GM12878 (cell line): Measurements from ENCODE around the gene IL18R1. TPM values are rescaled to one million over a fixed set of nuclear protein-coding genes. Genes with fewer than 3 reads are reported as not detected.

Source experiments
- ATAC-seq: fragments of 200-7000 bp; cut with Tn5 transposase; 3 replicates; pipeline ENCODE4 v1.9.1; 2020; ENCODE audit warnings: mild to moderate bottlenecking, moderate library complexity
- BruUV-seq: library from RNA; stranded (reverse); fragments of 400-500 nt; replicated peaks from 2 replicates; lab custom pipeline; 2021; lab: Mats Ljungman, UMichigan
- CTCF ChIA-PET: fragments of 300-600 bp; sonication (Branson Sonifier 250); formaldehyde crosslinking; extraction: SDS; loops from one replicate; lab custom pipeline; 2021; ENCODE audit warnings: inconsistent platforms; lab: Yijun Ruan, JAX
- POLR2A ChIA-PET: fragments of 350-600 bp; formaldehyde crosslinking; extraction: SDS; loops from one replicate; lab custom pipeline; 2021; ENCODE audit warnings: inconsistent platforms; lab: Charles Lee
- RAD21 ChIA-PET: fragments of 300-600 bp; sonication (Branson Sonifier 250); formaldehyde crosslinking; loops from one replicate; lab custom pipeline; 2023; ENCODE audit warnings: antibody characterized with exemption; ENCODE audit not compliant: unreplicated experiment; lab: Charles Lee
- SMC1A ChIA-PET: fragments of 300-600 bp; sonication (Branson Sonifier 250); formaldehyde crosslinking; loops from one replicate; lab custom pipeline; 2023; ENCODE audit not compliant: unreplicated experiment, uncharacterized antibody; lab: Charles Lee
- DNase-seq: peaks from one replicate; pipeline ENCODE4 v3.0.0-alpha.2; 2011; ENCODE audit warnings: low read depth, low spot score
- FAIRE-seq: peaks from 3 replicates; lab custom pipeline; 2011; peaks lifted over from hg19 to GRCh38; lab: Jason Lieb, UNC
- H2AFZ ChIP-seq: 2 replicates; pipeline ENCODE4 v1.6.0; 2011; ENCODE audit warnings: low read depth, low read length, control low read depth; ENCODE audit not compliant: control insufficient read depth
- H3K27ac ChIP-seq: 2 replicates; pipeline ENCODE4 v1.5.1; 2011; ENCODE audit warnings: control low read depth; ENCODE audit not compliant: control insufficient read depth, insufficient read depth
- H3K27me3 ChIP-seq, 2 experiments: replicated peaks in 1 of 2; 2 replicates each; pipeline versions ENCODE4 v1.6.0 to v1.6.1; 2011; ENCODE audit warnings: low read length in 1 of 2; ENCODE audit not compliant: control insufficient read depth in 2 of 2, insufficient read depth in 2 of 2
- H3K36me3 ChIP-seq, 2 experiments: 2 replicates each; pipeline ENCODE4 v1.5.1; 2011; ENCODE audit warnings: low read length in 1 of 2; ENCODE audit not compliant: control insufficient read depth in 2 of 2, insufficient read depth in 2 of 2
- H3K4me1 ChIP-seq: 2 replicates; pipeline ENCODE4 v1.6.1; 2011; ENCODE audit warnings: mild to moderate bottlenecking, low read length, moderate library complexity, mixed read lengths; ENCODE audit not compliant: control insufficient read depth, insufficient read depth
- H3K4me2 ChIP-seq: 2 replicates; pipeline ENCODE4 v1.6.0; 2011; ENCODE audit warnings: control low read depth; ENCODE audit not compliant: control insufficient read depth, insufficient read depth
- H3K4me3 ChIP-seq: fragments of 200-600 bp; sonication (generic); 2 replicates; pipeline ENCODE4 v1.5.1; 2016
- H3K79me2 ChIP-seq: 2 replicates; pipeline ENCODE4 v1.6.0; 2011; ENCODE audit warnings: low read length; ENCODE audit not compliant: control insufficient read depth, insufficient read depth
- H3K9ac ChIP-seq: 2 replicates; pipeline ENCODE4 v1.8.0; 2011; ENCODE audit warnings: low read length, control low read depth, mixed read lengths; ENCODE audit not compliant: control insufficient read depth, insufficient read depth
- H3K9me3 ChIP-seq: replicated peaks from 3 replicates; pipeline ENCODE4 v1.5.1; 2011; ENCODE audit warnings: mild to moderate bottlenecking, low read length; ENCODE audit not compliant: control insufficient read depth, insufficient read depth
- H4K20me1 ChIP-seq: 2 replicates; pipeline ENCODE4 v1.6.0; 2011; ENCODE audit not compliant: control insufficient read depth, insufficient read depth
- CBX5 ChIP-seq: sonication (generic); IDR thresholded peaks from 2 replicates; pipeline ENCODE4 v1.6.1; 2016; ENCODE audit warnings: low read depth, moderate library complexity, mild to moderate bottlenecking, inconsistent platforms
- HDAC6 ChIP-seq: fragments of 200-600 bp; sonication (generic); IDR thresholded peaks from one replicate; pipeline ENCODE4 v1.8.0; 2017; ENCODE audit warnings: antibody characterized with exemption; ENCODE audit not compliant: unreplicated experiment
- NBN ChIP-seq: fragments of 450-650 bp; IDR thresholded peaks from 2 replicates; pipeline ENCODE4 v1.6.1; 2016
- RUNX3 ChIP-seq: IDR thresholded peaks from 2 replicates; pipeline ENCODE4 v1.6.1; 2012; ENCODE audit warnings: low read length, inconsistent platforms
- TCF3 ChIP-seq: IDR thresholded peaks from 2 replicates; pipeline ENCODE4 v1.6.1; 2012; ENCODE audit warnings: low read depth, mild to moderate bottlenecking, low read length, borderline replicate concordance; ENCODE audit not compliant: insufficient read depth
- whole genome bisulfite sequencing: methylation state at CpG from one replicate; pipeline ENCODE4 v1.1.6; 2016; ENCODE audit warnings: low lambda C conversion rate; ENCODE audit not compliant: insufficient replicate concordance, insufficient coverage; ENCODE audit errors: missing lambda C conversion rate; 5-methylcytosine and 5-hydroxymethylcytosine counted together
- in situ Hi-C: fragments of 300-500 bp; cut with MboI; formaldehyde crosslinking; loops from 9 replicates; pipeline ENCODE4 v1.14.3; 2018; ENCODE audit warnings: mixed read lengths
- intact Hi-C: fragments of 100-400 bp; cut with micrococcal nuclease; formaldehyde crosslinking; loops from one replicate; pipeline ENCODE4 v1.14.2; 2022; ENCODE audit not compliant: unreplicated experiment
- polyA plus RNA-seq, 11 experiments: library from polyadenylated mRNA; depleted of rRNA in 4 of 11; unstranded in 6 of 11; stranded (reverse) in 5 of 11; fragments of >200 nt; fragmentation: Nextera tagmentation in 4 of 11; fragmentation: Illumina TruSeq in 1 of 11; extraction: Ambion mirVana in 4 of 11; extraction: Trizol in 1 of 11; gene quantifications; 1 replicate in 1 of 11; 2 replicates in 10 of 11; pipeline versions ENCODE4 v1.2.1 to v1.2.3, GENCODE V29; 2011 to 2016; ENCODE audit warnings: inconsistent platforms in 2 of 11, missing spikeins in 2 of 11, low read depth in 1 of 11
- total RNA-seq, 4 experiments: library from RNA; depleted of rRNA in 3 of 4; stranded (reverse); fragments of >200 nt in 3 of 4; fragmentation: Illumina TruSeq in 1 of 4; extraction: Trizol in 1 of 4; gene quantifications; 2 replicates each; pipeline versions ENCODE4 v1.2.1 to v1.2.3, GENCODE V29; 2013 to 2021

Gene IL18R1
- total and polyA plus RNA-seq, 10 of the 15 experiments (the other 5 are each of a cell fraction or from before 2014, with no cell fraction given), result 3.5 to 15.5 (median 11.1) TPM

- ChIA-PET SMC1A (interaction anchor here (0.9 to 1.5 kb wide), 2 partner anchors 9 to 30 kb away, joined by 3 to 5 read pairs; no protein-coding TSS in a partner anchor), POLR2A (no interaction called here), RAD21 (no interaction called here), CTCF (interaction anchor here (0.6 to 0.7 kb wide), 2 partner anchors 10 to 350 kb away, joined by 3 read pairs; no protein-coding TSS in a partner anchor)
- no peak for ATAC-seq
- no peaks in the 10 kb centered on the region for H3K79me2 ChIP-seq
- H3K4me1 ChIP-seq, result peaks cover 29% of the 10 kb centered on the region
- H3K9ac ChIP-seq, result no peak overlapping the region
- TF ChIP-seq CBX5, result peak; percentile 61; the same call in 1 of the 2 replicates
- no peak for TF ChIP-seq NBN
- H3K27me3 ChIP-seq, result no peaks in the 10 kb centered on the region
- H3K36me3 ChIP-seq, result peaks cover 3 to 7% of the 10 kb centered on the region in 2 experiments; a peak in 3 of 4 replicates
- no peak for FAIRE-seq
- intact Hi-C loops (no loop called here), in situ Hi-C loops (no loop called here)
- no peak overlapping the region; the same call in 1 of the 2 replicates for H3K4me3 ChIP-seq
- peaks cover 19% of the 10 kb centered on the region for H3K9me3 ChIP-seq
- H3K4me2 ChIP-seq, result no peak overlapping the region
- H3K27ac ChIP-seq, result no peak overlapping the region
- BruUV-seq, result no TSS peak
- no peak for DNase-seq
- no peaks in the 10 kb centered on the region for H4K20me1 ChIP-seq
- no peak overlapping the region for H2AFZ ChIP-seq
Measured at GRCh38 chr2:102383722-102384121, 28.1 kb downstream of the IL18R1 start.

- Histone ChIP-seq H3K27me3 (no peaks in the 10 kb centered on the region), H3K27ac (peak overlapping the region; percentile 56; the same call in 1 of the 2 replicates), H3K9ac (no peak overlapping the region), H3K79me2 (no peaks in the 10 kb centered on the region), H3K36me3 (peaks cover 3 to 10% of the 10 kb centered on the region in 2 experiments; a peak in 3 of 4 replicates), H3K4me3 (no peak overlapping the region), H3K9me3 (peaks cover 19% of the 10 kb centered on the region), H3K4me2 (no peak overlapping the region), H3K4me1 (peaks cover 29% of the 10 kb centered on the region), H2AFZ (no peak overlapping the region), H4K20me1 (no peaks in the 10 kb centered on the region)
- WGBS, result 60% methylated on average over 1 of the region's 1 CpG
- intact Hi-C loops, result no loop called here
- ChIA-PET CTCF (interaction anchor here (0.7 to 0.9 kb wide), 2 partner anchors 11 to 379 kb away, joined by 3 read pairs; no protein-coding TSS in a partner anchor), SMC1A (interaction anchor here (0.6 to 1.2 kb wide), 5 partner anchors 11 to 91 kb away, joined by 3 to 5 read pairs (median 3); no protein-coding TSS in a partner anchor), RAD21 (interaction anchor here (1.0 to 2.6 kb wide), 2 partner anchors 26 to 28 kb away, joined by 3 to 8 read pairs; no protein-coding TSS in a partner anchor), POLR2A (no interaction called here)
- DNase-seq (no peak), ATAC-seq (no peak), FAIRE-seq (no peak)
- TF ChIP-seq RUNX3 (peak; percentile 14; the same call in 1 of the 2 replicates), HDAC6 (no peak), TCF3 (no peak)
- BruUV-seq, result no TSS peak
- in situ Hi-C loops, result no loop called here
Measured at GRCh38 chr2:102385522-102385921, 29.9 kb downstream of the IL18R1 start.
